Motor neuron (in vitro differentiated cells): ENCODE measurements around the gene SPATA22. TPM values are rescaled to one million over a fixed set of nuclear protein-coding genes. Genes with fewer than 3 reads are reported as not detected.
A peak's percentile ranks its signal among the peaks of the same experiment; 100 is the strongest.
"Not testable (repeated sequence)": the region's sequence is repeated elsewhere in the genome, so short reads cannot be mapped to it uniquely, and the experiment has no call there.

Experiments
- ATAC-seq, 8 experiments: fragments of 200-7000 bp; cut with Tn5 transposase; replicated peaks in 6 of 8; 2 replicates each; pipeline ENCODE4 v1.8.0; 2021; ENCODE audit warnings: mild to moderate bottlenecking in 8 of 8, moderate library complexity in 8 of 8
- H3K27ac ChIP-seq, 2 donors: fragments of 250-450 bp; sonication (Bioruptor Pico); 2 replicates each; pipeline ENCODE4 v1.9.0; 2021; ENCODE audit warnings: antibody characterized with exemption in 2 of 2, mild to moderate bottlenecking in 2 of 2, moderate library complexity in 1 of 2
- H3K4me1 ChIP-seq, 2 donors: fragments of 250-450 bp; sonication (Bioruptor Pico); replicated peaks in 1 of 2; 2 replicates each; pipeline ENCODE4 v1.6.1; 2021; ENCODE audit warnings: antibody characterized with exemption in 2 of 2, mild to moderate bottlenecking in 2 of 2, moderate library complexity in 1 of 2
- H3K4me3 ChIP-seq, 5 donors: fragments of 250-450 bp; sonication (Bioruptor Pico); 2 replicates each; pipeline ENCODE4 v1.9.0; 2021; ENCODE audit warnings: antibody characterized with exemption in 5 of 5, mild to moderate bottlenecking in 5 of 5, moderate library complexity in 4 of 5
- WGBS, 10 experiments: fragments of 450-650 bp; shearing (Covaris generic); methylation state at CpG; one replicate each; pipeline ENCODE4 v1.0.0; 2022; 5-methylcytosine and 5-hydroxymethylcytosine counted together
- in situ Hi-C, 9 experiments: fragments of 400-800 bp; cut with MboI; loops; one replicate each; pipeline ENCODE4 v1.15.0; 2021; ENCODE audit warnings: low sequenced_read_pairs in 9 of 9, low pct_unique_long_range_greater_than_20kb in 2 of 9; ENCODE audit not compliant: unreplicated experiment in 9 of 9
- total RNA-seq, 8 experiments: library from RNA; unstranded; fragments of 300-600 nt; gene quantifications; 2 replicates each; pipeline versions ENCODE4 v1.2.3 to v1.2.4, GENCODE V29; 2022

Gene SPATA22
- total RNA-seq, 8 experiments from 2014 or later = 0.19 to 1.7 (median 0.72) TPM; not detected in 4

- Histone ChIP-seq H3K4me3 (no peak overlapping the region), H3K27ac (no peak overlapping the region), H3K4me1 (no peaks in the 10 kb centered on the region)
- no peak for ATAC-seq
- WGBS, 10 experiments = 0 to 100% (median 80%) methylated on average over 1 of the region's 1 CpG; no CpG with 5 or more reads in 1 of the 10 experiments
- in situ Hi-C loops = no loop called here
Measured at GRCh38 chr17:3503285-3503684, 31.7 kb upstream of the SPATA22 start.

DNA sequence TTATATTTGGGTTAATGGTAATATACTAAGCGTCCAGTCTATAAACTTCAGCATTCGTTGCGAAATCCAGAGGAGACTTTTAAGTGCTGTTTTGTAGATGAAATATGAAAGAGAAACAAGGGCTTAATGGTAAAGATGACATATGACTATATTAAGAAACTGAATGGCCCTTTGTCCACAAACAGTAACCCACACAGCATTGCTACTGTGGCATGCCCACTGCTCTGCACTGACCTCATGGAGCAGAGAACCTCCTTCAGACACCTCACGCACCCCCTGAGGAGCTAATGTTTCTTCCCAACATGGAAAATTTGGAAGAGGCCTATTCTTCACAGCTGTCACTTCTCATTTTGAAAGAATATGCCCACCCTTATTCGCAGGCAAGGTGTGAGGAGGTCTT, 30.8 kb upstream of the SPATA22 start:
- ATAC-seq = no peak
- H3K27ac ChIP-seq = no peak overlapping the region
- in situ Hi-C loops = no loop called here

DNA sequence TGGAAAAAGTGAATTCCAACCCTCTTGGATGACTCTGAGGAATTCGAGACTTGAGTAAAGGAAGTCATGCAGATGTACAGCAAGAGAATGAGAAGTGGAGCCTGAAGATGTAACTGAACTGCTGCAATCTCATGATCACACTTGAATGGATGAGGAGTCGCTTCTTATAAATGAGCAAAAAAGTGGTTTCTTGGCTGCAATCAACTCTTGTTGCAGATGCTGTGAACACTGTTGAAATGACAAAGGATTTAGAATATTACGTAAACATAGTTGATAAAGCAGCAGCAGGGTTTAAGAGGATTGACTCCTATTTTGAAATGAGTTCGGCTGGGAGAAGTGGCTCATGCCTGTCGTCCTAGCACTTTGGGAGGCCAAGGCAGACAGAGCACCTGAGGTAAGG, 29.7 kb upstream of the SPATA22 start:
- in situ Hi-C loops = no loop called here
- no peak overlapping the region for H3K4me3 ChIP-seq
- ATAC-seq = no peak
- no peaks in the 10 kb centered on the region for H3K4me1 ChIP-seq
- no peak overlapping the region for H3K27ac ChIP-seq
- 48 to 100% (median 72%) methylated on average over 2 to 5 of the region's 5 CpGs; no CpG with 5 or more reads in 1 of the 10 experiments for WGBS, 10 experiments

More for the DNA sequence above, 30.8 kb upstream of the SPATA22 start:
- Histone ChIP-seq H3K4me3 (no peak overlapping the region), H3K4me1 (no peaks in the 10 kb centered on the region)
- WGBS, 10 experiments = 33 to 100% (median 98%) methylated on average over 1 to 4 of the region's 5 CpGs; no CpG with 5 or more reads in 2 of the 10 experiments

DNA sequence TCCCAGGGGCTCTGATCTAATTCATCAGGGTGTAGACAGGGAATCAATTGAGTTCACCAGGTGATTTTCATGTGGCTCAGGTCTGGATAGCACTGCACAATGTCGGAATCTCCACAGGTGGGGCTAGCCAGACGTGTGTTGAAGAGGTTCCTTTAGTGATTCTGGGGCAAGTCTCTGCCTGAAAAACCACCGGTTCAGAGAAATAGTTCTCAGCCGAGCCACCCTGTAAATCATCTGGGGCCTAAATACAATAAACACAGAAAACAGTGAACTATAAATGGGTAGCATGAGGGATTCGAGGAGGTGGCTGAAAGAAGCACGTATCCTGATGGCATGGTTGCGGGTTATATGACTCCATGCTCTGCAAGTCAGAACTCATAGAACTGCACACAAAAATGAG, 25.5 kb upstream of the SPATA22 start:
- no peak overlapping the region for H3K4me3 ChIP-seq
- H3K27ac ChIP-seq = no peak overlapping the region
- no peaks in the 10 kb centered on the region for H3K4me1 ChIP-seq
- in situ Hi-C loops = no loop called here
- no peak for ATAC-seq
- 61 to 100% (median 94%) methylated on average over 1 to 7 of the region's 7 CpGs; no CpG with 5 or more reads in 2 of the 10 experiments for WGBS, 10 experiments

GRCh38 chr17:3485481-3486068, 14.0 kb upstream of the SPATA22 start:
- Histone ChIP-seq H3K27ac (no peak overlapping the region), H3K4me3 (no peak overlapping the region), H3K4me1 (peaks cover 0 to 3% of the 10 kb centered on the region in 2 donors)
- 63 to 96% (median 93%) methylated on average over 2 to 7 of the region's 8 CpGs; no CpG with 5 or more reads in 5 of the 10 experiments for WGBS, 10 experiments
- in situ Hi-C loops = no loop called here
- no peak for ATAC-seq

GRCh38 chr17:3482852-3483251, 11.2 kb upstream of the SPATA22 start:
- WGBS, 10 experiments = 7 to 100% (median 73%) methylated on average over 1 to 2 of the region's 3 CpGs; no CpG with 5 or more reads in 6 of the 10 experiments
- Histone ChIP-seq H3K4me1 (peaks cover 0 to 3% of the 10 kb centered on the region in 2 donors), H3K27ac (no peak overlapping the region), H3K4me3 (no peak overlapping the region)
- ATAC-seq = no peak
- in situ Hi-C loops = no loop called here

DNA sequence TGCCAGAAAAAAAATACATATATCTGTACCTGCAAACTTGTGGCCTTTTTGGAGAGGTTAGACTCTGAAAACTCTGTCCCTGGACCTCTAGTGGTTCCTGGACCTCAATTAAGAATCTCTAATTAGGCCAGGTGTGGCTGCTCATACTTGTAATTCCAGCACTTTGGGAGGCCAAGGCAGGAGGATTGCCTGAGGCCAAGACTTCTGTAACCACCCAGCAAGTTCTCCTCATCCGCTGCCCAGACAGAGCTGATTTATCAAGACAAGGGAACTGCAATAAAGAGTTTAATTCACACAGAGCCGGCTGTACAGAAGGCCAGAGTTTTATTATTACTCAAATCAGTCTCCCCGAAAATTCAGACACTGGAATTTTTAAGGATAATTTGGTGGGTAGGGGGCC, 8.4 kb upstream of the SPATA22 start:
- ATAC-seq = no peak
- WGBS, 10 experiments = 35 to 100% (median 90%) methylated on average over 1 to 3 of the region's 3 CpGs; no CpG with 5 or more reads in 4 of the 10 experiments
- no peak overlapping the region for H3K27ac ChIP-seq
- H3K4me1 ChIP-seq = peaks cover 7 to 8% of the 10 kb centered on the region in 2 donors
- in situ Hi-C loops = no loop called here
- H3K4me3 ChIP-seq = no peak overlapping the region

DNA sequence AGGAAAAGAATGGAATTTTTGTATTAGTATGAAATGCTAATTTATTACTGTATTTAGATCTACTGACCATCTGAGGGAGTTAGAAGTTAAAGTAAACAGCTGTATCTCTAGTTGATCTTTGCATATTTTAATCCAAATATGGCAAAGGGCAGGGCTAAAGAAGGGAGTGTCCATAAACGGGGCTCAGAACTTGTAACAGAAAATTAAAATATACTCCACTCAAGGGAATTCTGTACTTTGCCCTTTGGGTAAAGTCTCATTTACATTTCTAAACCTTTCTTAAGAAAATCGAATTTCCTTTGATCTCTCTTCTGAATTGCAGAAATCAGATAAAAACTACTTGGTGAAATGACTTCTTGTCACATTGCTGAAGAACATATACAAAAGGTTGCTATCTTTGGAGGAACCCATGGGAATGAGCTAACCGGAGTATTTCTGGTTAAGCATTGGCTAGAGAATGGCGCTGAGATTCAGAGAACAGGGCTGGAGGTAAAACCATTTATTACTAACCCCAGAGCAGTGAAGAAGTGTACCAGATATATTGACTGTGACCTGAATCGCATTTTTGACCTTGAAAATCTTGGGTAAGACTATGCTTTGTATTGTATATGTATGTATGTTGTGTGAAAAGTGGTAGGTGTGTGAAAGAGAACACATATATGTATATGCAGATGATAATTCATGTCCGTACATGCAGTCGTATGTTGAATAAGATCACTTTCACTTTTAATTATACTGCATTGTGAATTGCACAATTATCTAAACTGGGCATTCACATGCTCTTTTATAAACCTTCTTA, 4.4 kb upstream of the SPATA22 start, which contains the start of gene ASPA:
ASPA (plus strand) TSS at position 186 of the 799 bp plus-strand sequence; CDS start at position 349, 163 bp downstream.
- no peak within 1 kb of the TSS for H3K27ac ChIP-seq
- WGBS, 10 experiments = 0 to 69% (median 53%) methylated on average over 1 to 7 of the region's 7 CpGs
- peak in 3 of 8 experiments; percentile 83 to 88 (median 84) for ATAC-seq
- H3K4me1 ChIP-seq = peaks cover 7 to 8% of the 10 kb centered on the region in 2 donors
- in situ Hi-C loops = no loop called here
- no peak within 1 kb of the TSS for H3K4me3 ChIP-seq

- WGBS, 10 experiments = 10 to 64% (median 52%) methylated on average over 2 to 4 of the region's 4 CpGs
- no peak overlapping the region for H3K27ac ChIP-seq
- peaks cover 7 to 8% of the 10 kb centered on the region in 2 donors for H3K4me1 ChIP-seq
- no peak overlapping the region for H3K4me3 ChIP-seq
- peak in 3 of 8 experiments; percentile 2 to 4 (median 2) for ATAC-seq
- in situ Hi-C loops = no loop called here
Measured at GRCh38 chr17:3475251-3475685, 3.6 kb upstream of the SPATA22 start.

DNA sequence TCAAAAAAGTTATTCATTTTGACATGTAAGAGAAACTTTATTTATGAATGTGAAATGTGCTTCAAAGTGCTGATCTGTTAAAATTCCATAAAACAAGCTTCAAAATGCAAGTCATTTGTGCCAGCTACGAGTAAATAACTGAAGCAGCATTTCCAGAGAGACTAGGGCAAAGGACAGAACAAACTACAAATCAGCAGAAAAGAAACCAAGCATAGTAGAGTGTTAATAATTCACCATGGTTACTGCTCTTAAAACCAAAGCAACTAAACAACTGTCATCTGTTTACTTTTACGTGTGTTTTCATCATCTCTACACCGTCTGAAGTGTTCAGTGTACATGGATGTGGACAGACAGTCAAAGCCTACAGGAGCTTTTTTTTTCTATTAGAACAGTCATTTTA, 2.6 kb upstream of the SPATA22 start:
- no peak overlapping the region for H3K4me3 ChIP-seq
- 3 to 83% (median 28%) methylated on average over 1 to 3 of the region's 3 CpGs for WGBS, 10 experiments
- no peak overlapping the region for H3K27ac ChIP-seq
- peaks cover 7 to 8% of the 10 kb centered on the region in 2 donors for H3K4me1 ChIP-seq
- in situ Hi-C loops = loop anchor here in 1 of 9 experiments (25.0 kb wide), 1 partner anchor 88 kb away; the partner anchor contains the start of gene TRPV3
- ATAC-seq = peak in 6 of 8 experiments; percentile 24 to 89 (median 32)

DNA sequence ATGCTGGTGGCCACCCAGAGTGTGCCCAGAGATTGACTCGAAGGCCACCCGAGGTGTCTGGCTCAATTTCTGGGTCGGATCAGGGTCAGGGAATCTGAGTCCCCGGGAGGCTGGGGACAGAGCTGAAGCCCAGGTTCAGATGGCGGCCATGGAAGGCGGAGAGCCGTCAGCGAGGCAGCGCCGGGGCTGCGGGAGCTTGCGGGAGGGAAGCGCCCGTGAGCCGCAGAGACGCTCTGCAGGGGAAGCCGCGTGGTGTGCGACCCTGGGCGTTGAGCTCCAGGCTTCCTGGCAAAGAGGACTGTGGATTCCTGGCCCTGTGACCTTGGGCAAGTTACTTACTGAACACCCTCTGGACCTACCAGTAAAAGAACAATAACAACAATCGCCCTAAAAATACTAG, 518 bp upstream of the SPATA22 start:
- H3K4me1 ChIP-seq = peaks cover 7 to 8% of the 10 kb centered on the region in 2 donors
- 83 to 100% (median 100%) methylated on average over 1 of the region's 21 CpGs; no CpG with 5 or more reads in 7 of the 10 experiments for WGBS, 10 experiments
- ATAC-seq = no peak
- in situ Hi-C loops = loop anchor here in 1 of 9 experiments (25.0 kb wide), 1 partner anchor 90 kb away; the partner anchor contains the start of gene TRPV3
- no peak overlapping the region for H3K27ac ChIP-seq
- no peak overlapping the region for H3K4me3 ChIP-seq

DNA sequence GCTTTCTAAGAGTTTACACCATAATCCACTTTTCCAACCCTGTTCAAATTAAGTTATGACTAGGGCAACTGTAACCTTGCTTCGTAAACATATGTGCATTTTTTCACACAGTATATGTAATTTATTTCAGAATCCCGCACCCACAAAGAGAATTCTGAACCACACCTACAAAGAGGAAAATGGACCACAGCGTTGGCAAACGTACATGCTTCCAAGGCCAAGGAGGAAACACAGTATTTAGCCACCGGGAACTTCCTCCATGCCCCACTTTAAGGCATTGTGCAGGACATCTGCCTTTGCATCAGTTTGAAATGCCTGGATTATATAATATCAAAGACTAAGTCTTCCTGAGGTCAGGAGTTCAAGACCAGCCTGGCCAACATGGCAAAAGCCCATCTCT, 2.1 kb downstream of the SPATA22 start:
- ATAC-seq = peak in 3 of 8 experiments; percentile 23 to 33 (median 23)
- Histone ChIP-seq H3K4me1 (peaks cover 0 to under 1% of the 10 kb centered on the region in 2 donors), H3K4me3 (no peak overlapping the region), H3K27ac (no peak overlapping the region)
- 0 to 100% (median 53%) methylated on average over 1 to 5 of the region's 5 CpGs; no CpG with 5 or more reads in 1 of the 10 experiments for WGBS, 10 experiments
- in situ Hi-C loops = loop anchor here in 1 of 9 experiments (25.0 kb wide), 1 partner anchor 93 kb away; the partner anchor contains the start of gene TRPV3

GRCh38 chr17:3466355-3466754, 5.3 kb downstream of the SPATA22 start:
- H3K4me1 ChIP-seq, H3K4me3 ChIP-seq, ATAC-seq, H3K27ac ChIP-seq: not testable (repeated sequence)
- WGBS, 10 experiments = 71 to 100% (median 83%) methylated on average over 1 of the region's 1 CpG; no CpG with 5 or more reads in 7 of the 10 experiments
- in situ Hi-C loops = loop anchor here in 1 of 9 experiments (25.0 kb wide), 1 partner anchor 96 kb away; the partner anchor contains the start of gene TRPV3
